Mesendoderm (in vitro differentiated cells): ENCODE measurements around the gene MLH1.

Experiments
- DNase-seq: peaks from one replicate; pipeline ENCODE4 v3.0.0; 2013
- H2AK5ac ChIP-seq: 2 replicates; pipeline ENCODE4 v1.6.1; 2013; ENCODE audit warnings: low read length, inconsistent platforms
- H2BK120ac ChIP-seq: 2 replicates; pipeline ENCODE4 v1.6.1; 2013; ENCODE audit warnings: low read depth, mild to moderate bottlenecking, low read length, moderate library complexity, mixed read lengths
- H2BK15ac ChIP-seq: replicated peaks from 2 replicates; pipeline ENCODE4 v1.6.1; 2013; ENCODE audit warnings: low read depth, mild to moderate bottlenecking, moderate library complexity
- H2BK5ac ChIP-seq: 2 replicates; pipeline ENCODE4 v1.6.1; 2013; ENCODE audit warnings: low read length, inconsistent platforms
- H3K18ac ChIP-seq: 2 replicates; pipeline ENCODE4 v1.6.1; 2013; ENCODE audit warnings: mild to moderate bottlenecking, low read length, mixed read lengths
- H3K23ac ChIP-seq: one replicate; pipeline ENCODE4 v1.6.1; 2013; ENCODE audit warnings: low read length
- H3K27ac ChIP-seq: 2 replicates; pipeline ENCODE4 v1.5.1; 2013; ENCODE audit warnings: low read depth, mild to moderate bottlenecking, inconsistent platforms, low read length, moderate library complexity
- H3K27me3 ChIP-seq: 2 replicates; pipeline ENCODE4 v1.6.1; 2013; ENCODE audit warnings: low read length, control low read depth, mild to moderate bottlenecking, inconsistent platforms; ENCODE audit not compliant: insufficient read depth, poor library complexity
- H3K36me3 ChIP-seq: 2 replicates; pipeline ENCODE4 v1.6.1; 2013; ENCODE audit warnings: low read length, inconsistent platforms; ENCODE audit not compliant: control insufficient read depth, insufficient read depth
- H3K4ac ChIP-seq: one replicate; pipeline ENCODE4 v1.6.1; 2013; ENCODE audit warnings: low read depth, mild to moderate bottlenecking, low read length, moderate library complexity
- H3K4me1 ChIP-seq: 2 replicates; pipeline ENCODE4 v1.6.1; 2013; ENCODE audit warnings: low read depth, low read length, inconsistent platforms; ENCODE audit not compliant: control insufficient read depth
- H3K4me2 ChIP-seq: 2 replicates; pipeline ENCODE4 v1.6.1; 2013; ENCODE audit warnings: low read length
- H3K4me3 ChIP-seq: 2 replicates; pipeline ENCODE4 v1.5.1; 2013; ENCODE audit warnings: mild to moderate bottlenecking, low read length
- H3K56ac ChIP-seq: one replicate; pipeline ENCODE4 v1.6.1; 2013; ENCODE audit warnings: low read length
- H3K79me1 ChIP-seq: 2 replicates; pipeline ENCODE4 v1.6.1; 2013; ENCODE audit warnings: low read length, inconsistent platforms
- H3K79me2 ChIP-seq: 2 replicates; pipeline ENCODE4 v1.6.1; 2013; ENCODE audit warnings: mild to moderate bottlenecking, low read length; ENCODE audit not compliant: control insufficient read depth, insufficient read depth
- H3K9ac ChIP-seq: 2 replicates; pipeline ENCODE4 v1.6.1; 2013; ENCODE audit warnings: low read length, inconsistent platforms
- H4K5ac ChIP-seq: one replicate; pipeline ENCODE4 v1.6.1; 2013; ENCODE audit warnings: low read length
- H4K8ac ChIP-seq: one replicate; pipeline ENCODE4 v1.6.1; 2013; ENCODE audit warnings: low read depth, mild to moderate bottlenecking, control low read depth, low read length, moderate library complexity
- WGBS: extraction: QIAGEN DNeasy Blood & Tissue Kit; methylation state at CpG from one replicate; pipeline ENCODE4 v1.1.7; 2013; ENCODE audit warnings: low lambda C conversion rate, missing lambda C conversion rate; ENCODE audit not compliant: insufficient coverage; ENCODE audit errors: extremely low coverage; 5-methylcytosine and 5-hydroxymethylcytosine counted together

MLH1 gene

GRCh38 chr3:37025561-37026335 is 32.4 kb downstream of the MLH1 start:
- no peak overlapping the region for H3K4me2 ChIP-seq
- H2BK120ac ChIP-seq, result no peak overlapping the region
- H3K79me2 ChIP-seq, result no peaks in the 10 kb centered on the region
- no peaks in the 10 kb centered on the region for H3K79me1 ChIP-seq
- H3K4ac ChIP-seq, result no peak overlapping the region
- H2BK5ac ChIP-seq, result no peak overlapping the region
- H3K23ac ChIP-seq, result no peak overlapping the region
- peaks cover 13% of the 10 kb centered on the region for H3K36me3 ChIP-seq
- no peaks in the 10 kb centered on the region for H3K27me3 ChIP-seq
- no peak overlapping the region for H3K56ac ChIP-seq
- no peak overlapping the region for H3K27ac ChIP-seq
- no peak for DNase-seq
- no peak overlapping the region for H2AK5ac ChIP-seq
- WGBS, result no CpG with 5 or more reads among the region's 3 CpGs
- H3K18ac ChIP-seq, result no peak overlapping the region
- H4K8ac ChIP-seq, result no peak overlapping the region
- no peak overlapping the region for H4K5ac ChIP-seq
- H3K4me1 ChIP-seq, result no peaks in the 10 kb centered on the region
- no peak overlapping the region for H3K4me3 ChIP-seq
- no peak overlapping the region for H3K9ac ChIP-seq
- no peak overlapping the region for H2BK15ac ChIP-seq

GRCh38 chr3:37026851-37027250 is 33.5 kb downstream of the MLH1 start:
- H3K4me3 ChIP-seq, result no peak overlapping the region
- H3K18ac ChIP-seq, result no peak overlapping the region
- no peak overlapping the region for H3K27ac ChIP-seq
- DNase-seq, result no peak
- no peak overlapping the region for H2BK120ac ChIP-seq
- no peak overlapping the region for H3K56ac ChIP-seq
- H3K9ac ChIP-seq, result no peak overlapping the region
- H3K4me1 ChIP-seq, result no peaks in the 10 kb centered on the region
- H4K5ac ChIP-seq, result no peak overlapping the region
- H4K8ac ChIP-seq, result no peak overlapping the region
- no peak overlapping the region for H3K4me2 ChIP-seq
- no peak overlapping the region for H3K4ac ChIP-seq
- no peak overlapping the region for H2BK5ac ChIP-seq
- no peaks in the 10 kb centered on the region for H3K27me3 ChIP-seq
- H3K36me3 ChIP-seq, result peaks cover 12% of the 10 kb centered on the region
- H3K79me1 ChIP-seq, result no peaks in the 10 kb centered on the region
- no peak overlapping the region for H2BK15ac ChIP-seq
- H3K79me2 ChIP-seq, result no peaks in the 10 kb centered on the region
- H3K23ac ChIP-seq, result no peak overlapping the region
- H2AK5ac ChIP-seq, result no peak overlapping the region
- WGBS, result no CpG with 5 or more reads among the region's 5 CpGs

DNA sequence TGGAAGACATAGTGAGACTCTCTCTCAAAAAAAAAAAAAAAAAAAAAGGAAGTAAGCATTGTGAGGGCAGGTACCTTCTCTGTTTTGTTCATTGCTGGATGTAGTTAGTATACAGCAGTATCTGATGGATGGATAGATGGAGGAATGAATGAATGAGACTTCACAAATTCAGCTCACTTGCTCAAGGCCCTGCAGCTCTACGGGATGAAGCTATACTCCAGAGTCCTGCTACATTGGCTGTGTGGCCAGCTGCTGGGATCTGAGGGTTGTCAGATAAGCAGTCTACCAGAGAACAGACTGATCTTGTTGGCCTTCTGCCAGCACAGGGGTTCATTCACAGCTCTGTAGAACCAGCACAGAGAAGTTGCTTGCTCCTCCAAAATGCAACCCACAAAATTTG is 35.0 kb downstream of the MLH1 start:
- no peak overlapping the region for H4K8ac ChIP-seq
- no peak overlapping the region for H2BK120ac ChIP-seq
- H4K5ac ChIP-seq, result no peak overlapping the region
- no peaks in the 10 kb centered on the region for H3K79me1 ChIP-seq
- H3K23ac ChIP-seq, result no peak overlapping the region
- no peaks in the 10 kb centered on the region for H3K27me3 ChIP-seq
- DNase-seq, result no peak
- H3K9ac ChIP-seq, result no peak overlapping the region
- no peak overlapping the region for H3K4me3 ChIP-seq
- H3K36me3 ChIP-seq, result peaks cover 8% of the 10 kb centered on the region
- H3K4ac ChIP-seq, result no peak overlapping the region
- H3K18ac ChIP-seq, result no peak overlapping the region
- WGBS, result no CpG with 5 or more reads among the region's 1 CpG
- no peaks in the 10 kb centered on the region for H3K4me1 ChIP-seq
- H2BK15ac ChIP-seq, result no peak overlapping the region
- H3K56ac ChIP-seq, result no peak overlapping the region
- no peak overlapping the region for H3K4me2 ChIP-seq
- H2AK5ac ChIP-seq, result no peak overlapping the region
- no peaks in the 10 kb centered on the region for H3K79me2 ChIP-seq
- H3K27ac ChIP-seq, result no peak overlapping the region
- no peak overlapping the region for H2BK5ac ChIP-seq

GRCh38 chr3:37029111-37029510 is 35.8 kb downstream of the MLH1 start:
- no CpG with 5 or more reads among the region's 1 CpG for WGBS
- H4K5ac ChIP-seq, result no peak overlapping the region
- no peaks in the 10 kb centered on the region for H3K79me2 ChIP-seq
- no peak overlapping the region for H3K18ac ChIP-seq
- H2BK5ac ChIP-seq, result no peak overlapping the region
- no peak overlapping the region for H2BK15ac ChIP-seq
- no peak overlapping the region for H3K9ac ChIP-seq
- DNase-seq, result no peak
- no peak overlapping the region for H2AK5ac ChIP-seq
- no peak overlapping the region for H4K8ac ChIP-seq
- no peaks in the 10 kb centered on the region for H3K4me1 ChIP-seq
- H3K36me3 ChIP-seq, result peaks cover 5% of the 10 kb centered on the region
- H3K27ac ChIP-seq, result no peak overlapping the region
- H3K56ac ChIP-seq, result no peak overlapping the region
- no peaks in the 10 kb centered on the region for H3K27me3 ChIP-seq
- no peak overlapping the region for H3K4ac ChIP-seq
- no peak overlapping the region for H2BK120ac ChIP-seq
- H3K4me3 ChIP-seq, result no peak overlapping the region
- no peak overlapping the region for H3K4me2 ChIP-seq
- H3K23ac ChIP-seq, result no peak overlapping the region
- H3K79me1 ChIP-seq, result no peaks in the 10 kb centered on the region

GRCh38 chr3:37029516-37030163 is 36.3 kb downstream of the MLH1 start:
- no peak overlapping the region for H3K4ac ChIP-seq
- no peak overlapping the region for H4K8ac ChIP-seq
- no peak overlapping the region for H2AK5ac ChIP-seq
- H3K4me3 ChIP-seq, result no peak overlapping the region
- no peak overlapping the region for H3K56ac ChIP-seq
- no peaks in the 10 kb centered on the region for H3K79me2 ChIP-seq
- no peak overlapping the region for H3K27ac ChIP-seq
- no peak for DNase-seq
- no peak overlapping the region for H3K4me2 ChIP-seq
- peaks cover 5% of the 10 kb centered on the region for H3K36me3 ChIP-seq
- H4K5ac ChIP-seq, result no peak overlapping the region
- no peak overlapping the region for H2BK15ac ChIP-seq
- no peak overlapping the region for H2BK5ac ChIP-seq
- no peak overlapping the region for H3K9ac ChIP-seq
- H3K23ac ChIP-seq, result no peak overlapping the region
- H3K27me3 ChIP-seq, result no peaks in the 10 kb centered on the region
- no peaks in the 10 kb centered on the region for H3K4me1 ChIP-seq
- no peak overlapping the region for H2BK120ac ChIP-seq
- H3K79me1 ChIP-seq, result no peaks in the 10 kb centered on the region
- no peak overlapping the region for H3K18ac ChIP-seq

- no peak overlapping the region for H4K5ac ChIP-seq
- DNase-seq, result no peak
- H2BK5ac ChIP-seq, result no peak overlapping the region
- no CpG with 5 or more reads among the region's 3 CpGs for WGBS
- no peak overlapping the region for H3K4me2 ChIP-seq
- H3K27ac ChIP-seq, result no peak overlapping the region
- peaks cover 5% of the 10 kb centered on the region for H3K36me3 ChIP-seq
- no peaks in the 10 kb centered on the region for H3K79me2 ChIP-seq
- H3K4me1 ChIP-seq, result no peaks in the 10 kb centered on the region
- no peak overlapping the region for H3K4ac ChIP-seq
- no peak overlapping the region for H3K23ac ChIP-seq
- H2AK5ac ChIP-seq, result no peak overlapping the region
- no peaks in the 10 kb centered on the region for H3K27me3 ChIP-seq
- H2BK15ac ChIP-seq, result no peak overlapping the region
- H3K4me3 ChIP-seq, result no peak overlapping the region
- H3K79me1 ChIP-seq, result no peaks in the 10 kb centered on the region
- H3K56ac ChIP-seq, result no peak overlapping the region
- H3K9ac ChIP-seq, result no peak overlapping the region
- H3K18ac ChIP-seq, result no peak overlapping the region
- H2BK120ac ChIP-seq, result no peak overlapping the region
- H4K8ac ChIP-seq, result no peak overlapping the region
Observed at GRCh38 chr3:37030588-37030987, 37.3 kb downstream of the MLH1 start.
